Measurements from ENCODE around the gene CFAP44.
A peak's percentile ranks its signal among the peaks of the same experiment; 100 is the strongest.

CFAP44 gene

DNA sequence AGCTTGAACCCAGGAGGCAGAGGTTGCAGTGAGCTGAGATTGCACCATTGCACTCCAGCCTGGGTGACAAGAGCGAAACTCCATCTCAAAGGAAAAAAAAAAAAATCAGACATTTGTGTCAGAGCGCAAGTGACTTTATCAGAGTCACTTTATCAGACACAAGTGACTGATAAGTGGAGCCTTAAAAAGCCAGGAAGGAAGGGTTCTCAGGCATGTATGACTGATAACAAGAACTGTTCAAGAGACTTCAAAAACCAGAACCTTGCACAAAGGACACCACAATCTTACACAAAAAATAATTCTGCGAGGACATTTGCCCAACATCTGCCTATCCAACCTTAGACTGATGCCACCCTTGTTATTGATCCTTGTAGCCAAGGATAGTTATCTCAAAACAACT is 13.3 kb upstream of the CFAP44 start:
- CTCF ChIA-PET = no interaction called here
- POLR2A ChIA-PET = no interaction called here
- Histone ChIP-seq H3K27ac (ENCODE audit: insufficient read depth in 1 of 2, low read depth in 1 of 2, low read length in 2 of 2, poor library complexity in 1 of 2, severe bottlenecking in 2 of 2) (no peak overlapping the region), H3K9me3 (ENCODE audit: control extremely low read depth in 1 of 5, control insufficient read depth in 4 of 5, insufficient read depth in 2 of 5, low read depth in 1 of 5, low read length in 4 of 5) (peaks cover 0 to 2% (median 0%) of the 10 kb centered on the region in 5 experiments), H3K4me3 (ENCODE audit: control insufficient read depth in 1 of 7, extremely low read depth in 1 of 7, insufficient read depth in 4 of 7, low read depth in 2 of 7, low read length in 6 of 7) (no peak overlapping the region), H3K4me1 (ENCODE audit: control extremely low read depth in 1 of 4, control insufficient read depth in 4 of 4, insufficient read depth in 4 of 4, low read length in 3 of 4) (peaks cover 0 to 8% (median 3%) of the 10 kb centered on the region in 4 experiments), H3K36me3 (ENCODE audit: control insufficient read depth in 4 of 4, insufficient read depth in 4 of 4, low read length in 3 of 4) (peaks cover 10 to 35% (median 28%) of the 10 kb centered on the region in 4 experiments), H3K27me3 (replicated peaks in 2 of 5; ENCODE audit: control insufficient read depth in 4 of 5, insufficient read depth in 5 of 5, low read length in 4 of 5) (no peaks in the 10 kb centered on the region)
- DNase-seq = peak in 2 of 3 donors; percentile 23 to 32
- WGBS (ENCODE audit: insufficient coverage) = 60% methylated on average over 1 of the region's 3 CpGs

GRCh38 chr3:113454057-113454456 is 12.8 kb upstream of the CFAP44 start:
- peaks cover 0 to 8% (median 3%) of the 10 kb centered on the region in 4 experiments for H3K4me1 ChIP-seq (ENCODE audit: control extremely low read depth in 1 of 4, control insufficient read depth in 4 of 4, insufficient read depth in 4 of 4, low read length in 3 of 4)
- peak in 1 of 3 donors; percentile 8 for DNase-seq
- no peak overlapping the region for H3K4me3 ChIP-seq (ENCODE audit: control insufficient read depth in 1 of 7, extremely low read depth in 1 of 7, insufficient read depth in 4 of 7, low read depth in 2 of 7, low read length in 6 of 7)
- no peak overlapping the region for H3K27ac ChIP-seq (ENCODE audit: insufficient read depth in 1 of 2, low read depth in 1 of 2, low read length in 2 of 2, poor library complexity in 1 of 2, severe bottlenecking in 2 of 2)
- POLR2A ChIA-PET = no interaction called here
- 90% methylated on average over 3 of the region's 6 CpGs for WGBS (ENCODE audit: insufficient coverage)
- H3K9me3 ChIP-seq (ENCODE audit: control extremely low read depth in 1 of 5, control insufficient read depth in 4 of 5, insufficient read depth in 2 of 5, low read depth in 1 of 5, low read length in 4 of 5) = peaks cover 0 to 2% (median 0%) of the 10 kb centered on the region in 5 experiments
- no peaks in the 10 kb centered on the region for H3K27me3 ChIP-seq (replicated peaks in 2 of 5; ENCODE audit: control insufficient read depth in 4 of 5, insufficient read depth in 5 of 5, low read length in 4 of 5)
- peaks cover 10 to 32% (median 26%) of the 10 kb centered on the region in 4 experiments for H3K36me3 ChIP-seq (ENCODE audit: control insufficient read depth in 4 of 4, insufficient read depth in 4 of 4, low read length in 3 of 4)
- CTCF ChIA-PET = no interaction called here

DNA sequence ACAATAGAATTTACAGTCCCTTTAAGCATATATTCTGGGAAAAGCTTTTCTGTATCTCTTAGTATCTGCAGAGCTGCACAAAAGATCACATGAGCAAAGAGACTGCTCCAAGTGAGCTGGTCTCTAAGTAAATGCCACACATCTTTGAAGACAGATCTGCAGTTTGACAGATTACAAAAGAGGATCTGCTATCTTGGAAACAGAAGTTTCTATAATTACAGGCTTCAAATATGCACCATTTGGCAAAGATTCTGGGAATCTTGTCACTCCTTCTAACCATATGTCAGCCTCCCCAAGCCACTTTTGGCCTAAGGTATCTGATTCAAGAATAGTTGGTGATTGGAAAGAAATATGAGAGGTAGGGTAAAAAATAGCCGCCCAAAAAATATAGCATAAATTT is 9.6 kb upstream of the CFAP44 start:
- no CpG with 5 or more reads among the region's 1 CpG for WGBS (ENCODE audit: insufficient coverage)
- no peak overlapping the region for H3K4me3 ChIP-seq (ENCODE audit: control insufficient read depth in 1 of 7, extremely low read depth in 1 of 7, insufficient read depth in 4 of 7, low read depth in 2 of 7, low read length in 6 of 7)
- peaks cover 0 to 8% (median 3%) of the 10 kb centered on the region in 4 experiments for H3K4me1 ChIP-seq (ENCODE audit: control extremely low read depth in 1 of 4, control insufficient read depth in 4 of 4, insufficient read depth in 4 of 4, low read length in 3 of 4)
- no peaks in the 10 kb centered on the region for H3K9me3 ChIP-seq (ENCODE audit: control extremely low read depth in 1 of 5, control insufficient read depth in 4 of 5, insufficient read depth in 2 of 5, low read depth in 1 of 5, low read length in 4 of 5)
- H3K27me3 ChIP-seq (replicated peaks in 2 of 5; ENCODE audit: control insufficient read depth in 4 of 5, insufficient read depth in 5 of 5, low read length in 4 of 5) = no peaks in the 10 kb centered on the region
- peaks cover 5 to 34% (median 21%) of the 10 kb centered on the region in 4 experiments for H3K36me3 ChIP-seq (ENCODE audit: control insufficient read depth in 4 of 4, insufficient read depth in 4 of 4, low read length in 3 of 4)
- H3K27ac ChIP-seq (ENCODE audit: insufficient read depth in 1 of 2, low read depth in 1 of 2, low read length in 2 of 2, poor library complexity in 1 of 2, severe bottlenecking in 2 of 2) = no peak overlapping the region
- POLR2A ChIA-PET = no interaction called here
- CTCF ChIA-PET = no interaction called here
- no peak for DNase-seq

DNA sequence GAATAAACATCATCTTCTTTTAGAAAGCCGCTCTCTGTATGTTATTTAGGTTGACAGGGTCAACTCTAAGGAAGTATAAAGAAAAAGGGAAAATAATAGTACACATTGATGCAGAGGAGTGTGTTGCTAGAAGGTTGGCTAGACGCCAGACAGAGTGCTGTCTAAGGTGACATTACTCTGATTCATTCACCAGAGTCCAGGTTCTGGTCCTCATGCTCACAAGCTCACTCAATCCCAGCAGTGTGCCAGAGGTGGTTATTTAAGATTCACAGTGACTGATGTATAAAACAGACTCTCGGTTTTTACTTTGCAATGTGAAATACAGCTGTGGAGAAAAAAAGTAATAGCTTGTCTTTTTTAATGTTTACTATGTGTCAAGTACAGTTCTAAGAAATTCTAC is 1.7 kb downstream of the CFAP44 start:
- Histone ChIP-seq H3K4me1 (ENCODE audit: control extremely low read depth in 1 of 4, control insufficient read depth in 4 of 4, insufficient read depth in 4 of 4, low read length in 3 of 4) (peaks cover 0 to 3% (median 0%) of the 10 kb centered on the region in 4 experiments), H3K9me3 (ENCODE audit: control extremely low read depth in 1 of 5, control insufficient read depth in 4 of 5, insufficient read depth in 2 of 5, low read depth in 1 of 5, low read length in 4 of 5) (no peaks in the 10 kb centered on the region), H3K36me3 (ENCODE audit: control insufficient read depth in 4 of 4, insufficient read depth in 4 of 4, low read length in 3 of 4) (peaks cover 0 to 16% (median 4%) of the 10 kb centered on the region in 4 experiments), H3K27ac (ENCODE audit: insufficient read depth in 1 of 2, low read depth in 1 of 2, low read length in 2 of 2, poor library complexity in 1 of 2, severe bottlenecking in 2 of 2) (no peak overlapping the region), H3K4me3 (ENCODE audit: control insufficient read depth in 1 of 7, extremely low read depth in 1 of 7, insufficient read depth in 4 of 7, low read depth in 2 of 7, low read length in 6 of 7) (no peak overlapping the region), H3K27me3 (replicated peaks in 2 of 5; ENCODE audit: control insufficient read depth in 4 of 5, insufficient read depth in 5 of 5, low read length in 4 of 5) (no peaks in the 10 kb centered on the region)
- ChIA-PET POLR2A (no interaction called here), CTCF (interaction anchor here (0.9 kb wide), 1 partner anchor 11 kb away, joined by 3 read pairs; no protein-coding TSS in a partner anchor)
- 100% methylated on average over 1 of the region's 3 CpGs for WGBS (ENCODE audit: insufficient coverage)
- no peak for DNase-seq

DNA sequence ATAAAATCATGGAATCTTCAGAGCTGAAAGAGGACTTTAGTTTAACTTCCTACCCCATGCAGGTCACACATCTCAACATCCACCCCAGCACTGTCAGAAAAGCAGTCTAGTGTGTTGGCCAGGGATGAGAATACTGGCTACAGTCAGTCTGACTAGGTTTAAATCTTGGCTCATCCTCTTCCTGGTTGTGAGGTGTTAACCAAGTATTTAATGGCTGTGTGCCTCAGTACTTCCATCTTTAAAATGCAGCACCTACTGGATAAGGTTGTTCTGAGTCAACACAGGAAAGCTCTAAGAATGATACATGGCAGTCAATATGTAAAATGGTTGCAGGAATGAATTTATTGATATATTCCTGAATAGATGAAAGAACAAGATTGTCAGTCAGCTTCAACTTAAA is 3.1 kb downstream of the CFAP44 start:
- Histone ChIP-seq H3K9me3 (ENCODE audit: control extremely low read depth in 1 of 5, control insufficient read depth in 4 of 5, insufficient read depth in 2 of 5, low read depth in 1 of 5, low read length in 4 of 5) (no peaks in the 10 kb centered on the region), H3K27ac (ENCODE audit: insufficient read depth in 1 of 2, low read depth in 1 of 2, low read length in 2 of 2, poor library complexity in 1 of 2, severe bottlenecking in 2 of 2) (no peak overlapping the region), H3K27me3 (replicated peaks in 2 of 5; ENCODE audit: control insufficient read depth in 4 of 5, insufficient read depth in 5 of 5, low read length in 4 of 5) (no peaks in the 10 kb centered on the region), H3K36me3 (ENCODE audit: control insufficient read depth in 4 of 4, insufficient read depth in 4 of 4, low read length in 3 of 4) (peaks cover 0 to 18% (median under 1%) of the 10 kb centered on the region in 4 experiments), H3K4me3 (ENCODE audit: control insufficient read depth in 1 of 7, extremely low read depth in 1 of 7, insufficient read depth in 4 of 7, low read depth in 2 of 7, low read length in 6 of 7) (no peak overlapping the region), H3K4me1 (ENCODE audit: control extremely low read depth in 1 of 4, control insufficient read depth in 4 of 4, insufficient read depth in 4 of 4, low read length in 3 of 4) (peaks cover 0 to 3% (median 0%) of the 10 kb centered on the region in 4 experiments)
- ChIA-PET POLR2A (no interaction called here), CTCF (no interaction called here)
- no peak for DNase-seq

DNA sequence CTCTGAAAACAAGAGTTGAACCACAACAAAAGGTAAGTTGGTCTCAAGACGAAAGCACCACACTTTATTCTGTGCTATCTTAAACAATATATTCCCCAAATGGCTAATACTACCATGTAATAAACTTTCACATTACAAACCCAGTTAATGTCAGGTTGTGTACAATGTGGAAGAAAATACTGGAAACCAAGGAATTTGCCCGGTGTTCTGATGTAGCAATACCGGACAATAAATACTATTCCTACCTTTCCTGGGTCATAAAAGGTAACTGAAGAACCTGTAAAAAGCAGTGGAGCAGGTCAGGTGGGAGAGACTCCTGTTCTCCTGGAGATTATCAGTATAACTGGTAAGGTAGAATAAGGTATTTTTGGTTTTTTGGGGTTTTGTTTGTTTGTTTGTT is 3.9 kb downstream of the CFAP44 start:
- Histone ChIP-seq H3K9me3 (ENCODE audit: control extremely low read depth in 1 of 5, control insufficient read depth in 4 of 5, insufficient read depth in 2 of 5, low read depth in 1 of 5, low read length in 4 of 5) (no peaks in the 10 kb centered on the region), H3K36me3 (ENCODE audit: control insufficient read depth in 4 of 4, insufficient read depth in 4 of 4, low read length in 3 of 4) (peaks cover 0 to 15% (median 0%) of the 10 kb centered on the region in 4 experiments), H3K4me1 (ENCODE audit: control extremely low read depth in 1 of 4, control insufficient read depth in 4 of 4, insufficient read depth in 4 of 4, low read length in 3 of 4) (peaks cover 0 to 3% (median 0%) of the 10 kb centered on the region in 4 experiments), H3K27me3 (replicated peaks in 2 of 5; ENCODE audit: control insufficient read depth in 4 of 5, insufficient read depth in 5 of 5, low read length in 4 of 5) (no peaks in the 10 kb centered on the region), H3K27ac (ENCODE audit: insufficient read depth in 1 of 2, low read depth in 1 of 2, low read length in 2 of 2, poor library complexity in 1 of 2, severe bottlenecking in 2 of 2) (no peak overlapping the region), H3K4me3 (ENCODE audit: control insufficient read depth in 1 of 7, extremely low read depth in 1 of 7, insufficient read depth in 4 of 7, low read depth in 2 of 7, low read length in 6 of 7) (no peak overlapping the region)
- ChIA-PET POLR2A (no interaction called here), CTCF (no interaction called here)
- DNase-seq = no peak
- no CpG with 5 or more reads among the region's 3 CpGs for WGBS (ENCODE audit: insufficient coverage)

GRCh38 chr3:113436809-113437208 is 4.5 kb downstream of the CFAP44 start:
- Histone ChIP-seq H3K4me3 (ENCODE audit: control insufficient read depth in 1 of 7, extremely low read depth in 1 of 7, insufficient read depth in 4 of 7, low read depth in 2 of 7, low read length in 6 of 7) (no peak overlapping the region), H3K27ac (ENCODE audit: insufficient read depth in 1 of 2, low read depth in 1 of 2, low read length in 2 of 2, poor library complexity in 1 of 2, severe bottlenecking in 2 of 2) (no peak overlapping the region), H3K36me3 (ENCODE audit: control insufficient read depth in 4 of 4, insufficient read depth in 4 of 4, low read length in 3 of 4) (peaks cover 0 to 15% (median 0%) of the 10 kb centered on the region in 4 experiments), H3K27me3 (replicated peaks in 2 of 5; ENCODE audit: control insufficient read depth in 4 of 5, insufficient read depth in 5 of 5, low read length in 4 of 5) (no peaks in the 10 kb centered on the region), H3K4me1 (ENCODE audit: control extremely low read depth in 1 of 4, control insufficient read depth in 4 of 4, insufficient read depth in 4 of 4, low read length in 3 of 4) (peaks cover 0 to 3% (median 0%) of the 10 kb centered on the region in 4 experiments), H3K9me3 (ENCODE audit: control extremely low read depth in 1 of 5, control insufficient read depth in 4 of 5, insufficient read depth in 2 of 5, low read depth in 1 of 5, low read length in 4 of 5) (no peaks in the 10 kb centered on the region)
- POLR2A ChIA-PET = no interaction called here
- no peak for DNase-seq
- WGBS (ENCODE audit: insufficient coverage) = 100% methylated on average over 1 of the region's 1 CpG
- CTCF ChIA-PET = no interaction called here
